GM19463 (cell line): ENCODE results near the gene PSMB2.

Experiments used
- ATAC-seq: cut with Tn5 transposase; IDR thresholded peaks from one replicate; pipeline ENCODE4 v1.9.1; 2021; ENCODE audit warnings: mild to moderate bottlenecking, moderate library complexity; ENCODE audit not compliant: unreplicated experiment

The PSMB2 gene

GRCh38 chr1:35644204-35644603, 2.9 kb upstream of the PSMB2 start:
- no peak for ATAC-seq

GRCh38 chr1:35642471-35642955, 1.2 kb upstream of the PSMB2 start:
- no peak for ATAC-seq

- no peak for ATAC-seq
These were observed 720 bp downstream of the PSMB2 start for GRCh38 chr1:35640380-35641232.

DNA sequence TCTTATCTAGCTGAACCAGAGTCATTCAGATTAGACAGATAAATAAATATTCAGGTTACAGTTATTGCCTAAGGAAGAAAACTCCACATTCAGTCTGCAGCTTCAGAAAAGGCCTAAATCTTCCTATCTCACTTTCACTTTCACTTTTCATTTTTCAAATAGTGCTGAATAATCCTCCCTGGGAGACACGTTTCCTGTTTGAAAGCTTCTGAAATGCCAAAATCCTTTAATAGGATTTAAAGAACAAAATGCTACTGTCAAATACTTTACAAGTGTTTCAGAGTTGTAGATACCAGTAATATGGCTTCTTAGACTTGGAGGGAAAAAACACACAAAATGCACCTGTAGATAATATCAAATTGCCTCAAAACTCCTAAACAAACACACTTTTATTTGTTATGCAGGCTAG, 3.9 kb downstream of the PSMB2 start:
- no peak for ATAC-seq

- ATAC-seq = no peak
These were observed 7.8 kb downstream of the PSMB2 start for GRCh38 chr1:35633547-35633946.

- ATAC-seq = no peak
These were observed 9.9 kb downstream of the PSMB2 start for GRCh38 chr1:35631396-35631795.

GRCh38 chr1:35629051-35629450, 12.3 kb downstream of the PSMB2 start:
- ATAC-seq = no peak

DNA sequence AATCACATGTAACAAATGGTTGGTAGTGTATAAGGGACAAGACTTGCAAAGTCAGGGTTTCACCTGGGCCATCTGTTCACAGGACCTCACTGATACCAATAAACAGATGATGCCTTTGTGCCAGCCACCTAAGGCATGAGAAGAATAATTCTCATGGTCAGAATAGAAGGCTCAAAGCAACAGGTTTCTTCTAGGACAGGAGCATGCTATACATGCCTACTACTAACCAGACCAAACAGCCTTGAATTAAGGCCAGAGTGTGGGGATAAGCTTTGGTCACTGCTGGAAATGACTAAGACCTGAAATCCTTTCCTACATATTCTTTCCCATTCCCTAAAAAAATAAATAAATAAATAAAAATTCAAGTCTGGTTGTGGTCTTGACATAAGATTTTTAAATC, 17.5 kb downstream of the PSMB2 start:
- no peak for ATAC-seq

GRCh38 chr1:35622510-35623178, 18.7 kb downstream of the PSMB2 start:
- no peak for ATAC-seq

DNA sequence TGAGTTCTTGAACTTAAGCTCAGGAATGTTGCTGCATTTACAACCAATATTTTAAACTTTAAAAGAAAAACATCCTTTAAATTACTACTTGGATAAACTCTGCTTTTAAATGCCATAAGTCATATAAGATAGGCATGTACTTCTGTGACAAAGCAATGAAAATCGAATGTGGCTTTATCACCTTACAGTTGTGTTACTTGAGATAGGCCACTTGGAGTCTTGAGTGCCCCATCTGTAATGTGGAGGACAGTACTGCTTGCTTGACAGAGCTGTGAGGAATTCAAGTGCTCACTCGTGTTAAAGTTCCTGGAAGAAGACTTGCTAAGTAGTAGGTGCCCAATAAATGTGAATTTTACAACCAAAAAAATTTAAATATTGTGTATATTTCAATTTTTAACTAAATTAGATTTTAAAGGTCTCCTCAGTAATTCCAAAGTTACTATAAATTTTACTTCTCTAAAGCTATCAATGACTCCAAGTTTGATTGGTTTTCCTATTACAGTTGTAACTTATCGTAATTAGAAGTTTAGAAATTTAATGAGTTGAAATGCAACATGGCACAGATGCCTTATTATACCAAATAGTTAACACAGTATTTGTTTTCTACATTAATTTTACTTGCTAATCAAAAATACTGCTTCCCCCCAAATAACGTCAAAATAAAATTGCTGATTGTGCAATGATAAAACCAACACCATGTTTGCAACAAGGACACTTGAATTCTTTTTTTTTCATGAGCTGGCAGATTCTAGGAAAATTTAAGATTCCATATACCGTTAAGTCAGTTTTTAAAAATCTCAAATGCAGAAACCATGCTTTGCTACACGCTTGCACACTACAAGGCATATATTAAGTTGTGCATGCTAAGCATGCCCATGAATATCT, 21.8 kb downstream of the PSMB2 start:
- ATAC-seq = no peak

DNA sequence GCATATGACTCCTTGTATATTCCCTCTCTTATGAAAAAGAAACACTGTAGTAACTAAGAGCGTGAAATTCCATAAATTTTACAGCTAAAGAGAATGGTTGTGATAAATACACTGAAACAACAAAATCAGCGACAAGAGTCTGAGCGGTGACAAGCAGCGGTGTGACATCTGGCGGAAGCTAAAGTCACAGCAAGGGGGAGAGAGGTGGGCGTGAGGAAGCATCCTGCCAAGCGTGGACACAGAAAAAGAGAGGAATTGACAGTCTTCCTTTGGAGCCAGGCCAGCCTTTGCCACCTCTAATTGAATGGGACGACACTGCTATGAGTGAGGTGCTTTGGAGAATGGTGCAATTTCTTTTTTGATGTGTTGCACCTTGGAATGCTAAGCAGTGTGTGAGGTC, 25.9 kb downstream of the PSMB2 start:
- no peak for ATAC-seq

- no peak for ATAC-seq
These were observed 29.7 kb downstream of the PSMB2 start for GRCh38 chr1:35611655-35612054.

DNA sequence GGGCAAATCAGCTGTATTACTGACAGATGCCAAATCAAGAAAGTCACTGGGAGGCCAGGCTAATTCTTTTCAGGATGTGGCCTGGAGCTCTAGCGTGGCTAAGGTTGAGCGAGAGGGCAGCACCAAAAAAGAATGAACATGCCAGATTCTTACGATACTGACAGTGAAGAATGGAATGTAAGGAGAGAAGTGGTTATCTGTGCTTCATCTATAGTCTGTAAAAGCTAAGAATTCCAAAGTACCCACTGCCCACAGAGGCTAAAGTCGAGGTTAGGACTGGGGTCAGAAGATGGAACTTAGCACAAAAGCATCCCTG, 35.5 kb downstream of the PSMB2 start:
- no peak for ATAC-seq

DNA sequence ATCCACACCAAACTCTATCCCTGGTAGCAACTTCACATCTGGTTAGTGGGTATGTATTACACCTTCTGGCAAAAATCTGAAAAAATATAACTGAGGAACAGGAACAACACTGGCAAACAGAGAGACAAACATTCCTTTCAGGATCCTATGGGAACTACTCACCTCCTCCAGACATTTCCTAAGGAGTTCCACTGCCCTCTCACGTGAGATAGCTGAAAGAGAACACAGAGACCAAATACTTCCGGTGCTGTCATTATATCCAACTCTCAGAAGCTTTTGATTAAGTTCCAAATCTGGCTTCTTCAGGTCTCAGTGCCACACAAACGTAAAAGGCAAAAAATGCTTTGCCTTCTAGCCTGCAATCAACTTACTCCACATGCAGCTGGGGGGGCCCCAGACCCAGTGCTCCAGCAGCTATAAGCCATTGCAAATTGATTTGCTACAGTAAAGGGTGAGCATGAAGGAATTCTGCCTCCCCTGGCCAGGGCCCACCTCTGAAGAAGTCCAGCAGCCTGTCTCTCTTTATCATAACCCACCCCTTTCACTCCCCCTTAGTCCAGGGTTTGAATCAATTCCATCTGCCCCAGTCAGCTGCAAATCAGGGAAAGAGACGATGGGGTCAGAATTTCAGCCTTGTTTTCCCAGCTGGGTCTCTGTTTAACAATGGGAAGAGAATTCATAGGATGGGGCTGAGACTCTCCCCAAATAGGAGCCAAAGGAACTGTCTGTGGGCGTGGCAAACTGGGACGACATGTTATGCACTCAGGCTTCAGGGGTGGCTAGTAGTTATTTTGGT, 36.1 kb downstream of the PSMB2 start:
- no peak for ATAC-seq

DNA sequence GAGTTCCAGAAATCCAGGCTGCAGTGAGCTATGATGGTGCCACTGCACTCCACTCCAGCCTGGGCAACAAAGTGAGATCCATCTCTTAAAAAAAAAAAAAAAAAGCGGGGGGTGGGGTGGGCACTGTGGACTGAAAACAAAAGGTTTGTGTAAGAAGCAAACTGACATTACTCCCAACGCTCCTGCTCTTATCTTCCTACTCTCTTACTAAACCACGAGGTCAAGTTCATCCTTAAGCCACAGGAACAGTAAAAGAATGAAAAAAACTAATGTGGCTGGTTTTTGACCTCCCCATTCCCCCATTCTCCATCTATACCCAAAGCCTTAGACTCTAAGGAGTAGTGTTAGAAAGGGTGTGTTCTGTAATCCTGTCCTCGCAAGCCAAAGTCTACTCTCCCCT, 37.4 kb downstream of the PSMB2 start:
- ATAC-seq = no peak

DNA sequence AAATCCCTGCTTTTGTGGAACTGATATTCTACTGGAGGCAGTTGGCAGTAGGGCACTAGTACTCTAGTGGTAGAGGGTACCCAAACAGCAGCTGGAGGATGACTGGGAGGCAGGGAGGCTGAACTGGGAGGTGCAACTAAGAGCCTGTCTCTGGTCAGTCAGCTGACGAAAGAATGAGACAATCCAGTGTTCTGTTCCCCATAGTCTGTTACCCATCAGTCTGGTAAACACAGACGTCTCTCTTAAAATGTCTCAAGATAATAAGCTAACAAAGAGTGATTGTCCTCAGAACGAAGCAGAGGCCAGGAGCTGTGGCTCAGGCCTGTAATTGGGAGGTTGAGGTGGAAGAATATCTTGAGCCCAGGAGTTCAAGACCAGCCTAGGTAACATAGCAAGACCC, 37.9 kb downstream of the PSMB2 start:
- no peak for ATAC-seq

GRCh38 chr1:35600593-35600992, 40.7 kb downstream of the PSMB2 start:
- no peak for ATAC-seq

GRCh38 chr1:35599411-35599810, 41.9 kb downstream of the PSMB2 start:
- no peak for ATAC-seq

GRCh38 chr1:35598895-35599294, 42.4 kb downstream of the PSMB2 start:
- ATAC-seq = no peak

- no peak for ATAC-seq
These were observed 43.5 kb downstream of the PSMB2 start for GRCh38 chr1:35597870-35598269.

DNA sequence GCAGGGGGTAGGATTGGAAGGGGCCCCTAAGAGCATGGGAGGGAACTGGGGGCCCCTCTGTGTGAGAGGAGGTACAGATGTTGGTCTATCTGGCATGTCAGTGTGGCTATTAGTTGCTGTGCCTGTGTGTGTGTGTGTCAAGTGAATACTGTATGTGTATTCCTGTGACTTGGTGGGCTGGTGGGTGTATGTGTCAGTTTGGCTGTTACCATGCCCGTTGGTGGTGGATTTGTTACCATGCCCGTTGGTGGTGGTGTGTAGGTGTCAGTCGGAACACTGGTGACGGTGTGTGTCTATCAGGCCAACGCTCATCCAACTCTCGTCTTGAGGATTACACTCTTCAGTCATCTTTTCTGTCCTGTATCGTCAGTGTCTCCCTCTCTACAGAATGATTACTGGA, 45.6 kb downstream of the PSMB2 start:
- no peak for ATAC-seq
